ENCODE results near the gene MAP3K7.

Gene MAP3K7

DNA sequence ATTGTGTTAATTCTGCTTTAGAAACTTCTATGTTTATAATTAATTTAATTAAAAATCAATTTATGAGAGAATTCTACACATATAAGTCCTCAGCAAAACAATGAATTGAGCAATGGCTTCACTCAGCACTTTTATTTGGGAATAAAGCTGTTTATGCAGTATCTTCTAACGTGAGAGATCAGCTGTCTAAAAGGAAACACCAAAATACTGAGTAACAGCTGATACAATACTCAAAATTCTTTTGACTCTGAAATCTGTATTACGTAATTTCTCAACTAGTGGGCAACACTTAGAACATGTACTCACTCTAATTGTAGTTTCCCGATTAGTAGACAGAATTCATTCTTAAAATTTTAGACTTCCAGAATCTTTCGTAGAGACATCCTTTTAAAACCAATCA, 49.8 kb downstream of the MAP3K7 start:
- TF ChIP-seq, protein P1, sequence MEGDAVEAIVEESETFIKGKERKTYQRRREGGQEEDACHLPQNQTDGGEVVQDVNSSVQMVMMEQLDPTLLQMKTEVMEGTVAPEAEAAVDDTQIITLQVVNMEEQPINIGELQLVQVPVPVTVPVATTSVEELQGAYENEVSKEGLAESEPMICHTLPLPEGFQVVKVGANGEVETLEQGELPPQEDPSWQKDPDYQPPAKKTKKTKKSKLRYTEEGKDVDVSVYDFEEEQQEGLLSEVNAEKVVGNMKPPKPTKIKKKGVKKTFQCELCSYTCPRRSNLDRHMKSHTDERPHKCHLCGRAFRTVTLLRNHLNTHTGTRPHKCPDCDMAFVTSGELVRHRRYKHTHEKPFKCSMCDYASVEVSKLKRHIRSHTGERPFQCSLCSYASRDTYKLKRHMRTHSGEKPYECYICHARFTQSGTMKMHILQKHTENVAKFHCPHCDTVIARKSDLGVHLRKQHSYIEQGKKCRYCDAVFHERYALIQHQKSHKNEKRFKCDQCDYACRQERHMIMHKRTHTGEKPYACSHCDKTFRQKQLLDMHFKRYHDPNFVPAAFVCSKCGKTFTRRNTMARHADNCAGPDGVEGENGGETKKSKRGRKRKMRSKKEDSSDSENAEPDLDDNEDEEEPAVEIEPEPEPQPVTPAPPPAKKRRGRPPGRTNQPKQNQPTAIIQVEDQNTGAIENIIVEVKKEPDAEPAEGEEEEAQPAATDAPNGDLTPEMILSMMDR (conservative IDR thresholded peaks at IDR 0.05): no peak
- H3K27ac ChIP-seq: no peak overlapping the region

DNA sequence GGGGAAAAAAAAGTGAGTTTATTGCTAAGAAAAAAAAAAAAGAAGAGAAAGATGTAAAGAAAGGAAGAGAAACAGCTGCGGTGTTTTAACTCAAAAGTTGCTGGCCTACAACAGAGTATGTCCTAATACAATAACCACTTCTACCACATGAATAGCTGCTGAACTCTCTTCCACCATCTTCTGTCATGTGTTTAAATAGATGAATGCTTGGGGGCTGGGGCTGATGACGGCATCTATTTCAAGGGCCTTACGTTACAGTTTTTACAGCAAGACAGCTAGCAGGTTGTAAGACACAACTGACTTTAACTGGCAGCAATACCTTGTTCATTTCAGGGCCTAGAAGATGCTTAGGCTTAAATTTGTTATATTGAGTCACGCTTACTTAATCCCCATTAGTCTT, 50.4 kb downstream of the MAP3K7 start:
- TF ChIP-seq, protein P1 (conservative IDR thresholded peaks at IDR 0.05): no peak
- H3K27ac ChIP-seq: no peak overlapping the region

DNA sequence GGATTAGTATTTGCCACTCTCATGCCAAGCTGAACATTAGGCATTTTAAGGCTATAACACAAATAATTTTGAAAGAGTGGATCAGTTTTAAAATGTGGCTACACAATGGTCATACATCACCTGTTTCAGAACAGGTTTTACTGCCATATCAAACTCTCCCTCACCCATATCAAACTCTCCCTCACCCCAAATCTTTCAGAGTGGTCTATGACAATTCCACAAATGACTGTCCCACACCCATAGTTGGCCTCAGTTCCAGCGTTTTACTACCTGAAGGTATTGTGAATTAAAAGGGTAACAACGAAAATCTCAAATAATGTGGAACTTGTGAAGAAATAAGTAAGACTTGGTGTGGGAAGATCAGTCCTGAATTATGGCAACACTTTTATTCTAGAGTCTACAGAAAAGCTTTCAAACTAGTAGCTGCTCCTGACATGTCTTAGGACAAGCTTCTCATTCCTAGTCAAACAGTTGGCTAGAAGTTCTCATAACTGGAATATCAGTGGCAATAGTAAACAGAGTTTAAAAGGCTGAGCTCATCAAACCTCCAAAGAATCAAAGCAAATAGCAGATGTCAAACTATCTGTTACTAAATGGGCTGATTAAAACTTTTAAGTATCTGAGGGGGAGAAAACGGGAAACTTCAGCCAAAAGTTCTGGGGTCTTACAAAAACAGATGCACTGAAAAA, 52.4 kb downstream of the MAP3K7 start:
- H3K27ac ChIP-seq: no peak overlapping the region
- TF ChIP-seq, protein P1 (conservative IDR thresholded peaks at IDR 0.05): no peak

DNA sequence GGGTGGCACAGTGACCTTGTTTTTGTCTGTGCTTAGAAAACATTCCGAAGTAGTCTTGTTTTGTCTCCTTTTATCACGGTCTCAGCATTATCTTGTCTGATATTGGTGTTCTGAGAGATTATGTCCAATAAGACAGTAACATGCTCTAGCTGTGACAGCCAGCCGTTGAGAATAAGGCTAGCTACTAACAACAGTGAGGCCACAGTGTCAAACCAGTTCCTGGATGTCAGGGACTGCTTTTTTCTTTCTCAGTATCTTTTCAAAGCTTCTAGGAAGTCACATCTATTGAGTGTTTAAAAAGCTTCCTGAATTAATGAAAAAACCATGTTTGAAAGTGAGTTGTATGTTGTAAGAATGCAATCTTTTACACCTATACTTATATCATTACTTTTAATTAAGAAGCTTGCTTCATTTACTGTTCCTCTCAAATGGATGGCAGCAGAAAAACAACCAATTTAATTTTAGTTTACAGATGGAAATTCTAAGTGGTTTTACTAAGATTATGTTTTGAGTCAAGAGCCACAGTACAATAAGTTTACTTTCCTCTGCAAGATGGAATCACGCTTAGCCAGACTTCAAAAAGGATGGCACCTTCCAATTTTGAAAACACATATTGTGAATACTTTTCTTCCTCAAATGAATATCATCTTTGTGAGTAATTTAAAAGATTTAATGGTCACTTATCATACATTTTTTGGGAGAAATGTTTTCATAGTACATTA, 53.1 kb downstream of the MAP3K7 start:
- TF ChIP-seq, protein P1 (conservative IDR thresholded peaks at IDR 0.05): no peak
- H3K27ac ChIP-seq: no peak overlapping the region

DNA sequence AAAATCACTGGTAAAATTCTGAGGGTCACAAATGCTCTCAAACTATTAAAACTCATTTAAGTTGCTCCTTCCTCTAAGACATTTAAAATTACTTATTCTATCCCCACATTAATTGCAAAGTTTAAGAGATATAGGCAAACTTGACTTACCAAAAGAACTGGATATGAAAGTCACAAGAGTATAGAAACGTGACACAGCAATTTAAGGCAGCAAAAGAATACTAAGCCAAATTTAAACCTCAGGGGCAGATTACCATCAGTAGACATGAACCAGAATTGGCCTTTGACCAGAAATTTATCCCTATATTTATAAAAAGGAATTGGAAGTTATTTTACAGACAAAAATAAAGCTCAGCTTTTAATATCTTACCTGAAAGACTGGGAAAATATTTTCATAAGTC, 56.0 kb downstream of the MAP3K7 start:
- TF ChIP-seq, protein P1 (conservative IDR thresholded peaks at IDR 0.05): no peak
- no peak overlapping the region for H3K27ac ChIP-seq

DNA sequence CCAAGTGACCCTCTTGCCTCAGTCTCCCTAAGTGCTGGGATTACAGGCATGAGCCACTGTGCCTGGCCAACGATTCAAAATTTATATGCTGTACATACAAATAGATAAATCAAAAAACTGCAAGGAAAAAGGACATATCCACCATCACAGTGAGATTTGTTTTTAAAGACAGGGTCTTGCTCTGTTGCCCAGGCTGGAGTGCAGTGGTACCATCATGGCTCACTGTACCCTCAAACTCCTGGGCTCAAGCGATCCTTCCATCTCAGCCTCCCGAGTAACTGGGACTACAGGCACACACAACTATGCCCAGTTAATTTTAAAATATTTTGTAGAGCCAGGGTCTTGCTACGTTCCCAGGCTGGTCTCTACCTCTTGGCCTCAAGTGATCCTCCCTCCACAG, 61.5 kb downstream of the MAP3K7 start:
- TF ChIP-seq, protein P1 (conservative IDR thresholded peaks at IDR 0.05): no peak
- H3K27ac ChIP-seq: no peak overlapping the region

DNA sequence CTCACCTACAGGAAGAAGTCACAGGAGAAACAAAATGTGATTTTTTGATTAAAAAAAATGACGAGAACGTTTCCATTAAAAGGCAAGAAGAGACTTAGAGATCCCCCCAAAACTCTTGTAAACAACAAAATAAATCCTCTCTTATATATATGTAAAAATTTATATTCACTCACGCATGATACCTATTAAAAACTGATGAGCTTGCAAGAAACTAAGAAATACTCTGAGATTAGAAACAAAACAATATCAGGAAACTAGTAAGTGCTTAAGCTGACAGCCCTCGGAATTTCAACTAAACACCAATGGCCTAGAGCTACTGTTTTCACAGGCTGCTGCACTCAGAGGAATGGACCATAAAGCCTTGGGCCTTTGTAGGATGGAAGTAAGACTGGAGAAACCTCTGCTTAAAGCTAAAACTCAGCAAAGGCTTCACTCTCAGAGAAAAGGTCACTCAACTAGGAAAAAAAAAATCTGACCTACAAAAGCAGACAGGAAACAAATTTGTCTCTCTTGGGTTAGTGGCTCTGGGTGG, 63.0 kb downstream of the MAP3K7 start:
- TF ChIP-seq, protein P1 (conservative IDR thresholded peaks at IDR 0.05): no peak
- no peak overlapping the region for H3K27ac ChIP-seq
